ENCODE measurements around the gene DCDC1.

DNA sequence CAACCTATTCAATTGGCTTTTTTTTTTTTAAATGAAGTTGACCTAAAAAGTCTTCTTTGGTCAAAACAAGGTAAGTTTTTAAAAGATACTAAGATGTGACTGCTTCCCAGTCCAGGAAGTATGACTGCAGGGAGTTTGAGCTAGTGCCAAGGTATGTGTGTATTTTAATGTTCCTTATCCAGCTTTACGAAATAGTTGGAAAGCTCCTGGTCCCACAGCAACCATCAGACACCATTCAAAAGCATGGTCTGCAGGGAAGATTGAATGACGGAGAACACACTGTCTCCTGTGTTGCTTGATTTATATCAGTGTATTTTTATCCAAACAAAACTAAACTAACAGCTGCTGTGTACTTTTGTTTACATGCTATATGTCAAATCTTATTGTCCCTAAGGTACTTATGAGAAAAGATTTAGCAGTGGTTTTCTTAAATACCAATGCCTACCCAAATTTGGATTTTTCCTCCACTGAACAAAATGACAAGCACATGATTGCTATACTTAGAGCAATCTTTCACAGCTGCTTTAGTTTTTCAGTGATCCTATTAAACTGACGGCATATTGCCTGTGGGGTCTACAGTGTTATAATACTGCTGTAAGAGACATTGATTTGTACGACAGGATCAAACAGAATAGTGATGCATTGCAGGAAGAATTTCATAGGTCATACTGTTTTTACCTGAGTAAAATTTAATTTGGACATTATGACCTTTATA, 122.9 kb downstream of the DCDC1 start:
- TF ChIP-seq, protein P1, sequence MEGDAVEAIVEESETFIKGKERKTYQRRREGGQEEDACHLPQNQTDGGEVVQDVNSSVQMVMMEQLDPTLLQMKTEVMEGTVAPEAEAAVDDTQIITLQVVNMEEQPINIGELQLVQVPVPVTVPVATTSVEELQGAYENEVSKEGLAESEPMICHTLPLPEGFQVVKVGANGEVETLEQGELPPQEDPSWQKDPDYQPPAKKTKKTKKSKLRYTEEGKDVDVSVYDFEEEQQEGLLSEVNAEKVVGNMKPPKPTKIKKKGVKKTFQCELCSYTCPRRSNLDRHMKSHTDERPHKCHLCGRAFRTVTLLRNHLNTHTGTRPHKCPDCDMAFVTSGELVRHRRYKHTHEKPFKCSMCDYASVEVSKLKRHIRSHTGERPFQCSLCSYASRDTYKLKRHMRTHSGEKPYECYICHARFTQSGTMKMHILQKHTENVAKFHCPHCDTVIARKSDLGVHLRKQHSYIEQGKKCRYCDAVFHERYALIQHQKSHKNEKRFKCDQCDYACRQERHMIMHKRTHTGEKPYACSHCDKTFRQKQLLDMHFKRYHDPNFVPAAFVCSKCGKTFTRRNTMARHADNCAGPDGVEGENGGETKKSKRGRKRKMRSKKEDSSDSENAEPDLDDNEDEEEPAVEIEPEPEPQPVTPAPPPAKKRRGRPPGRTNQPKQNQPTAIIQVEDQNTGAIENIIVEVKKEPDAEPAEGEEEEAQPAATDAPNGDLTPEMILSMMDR (IDR thresholded peaks at IDR 0.05): no peak
- no peak for TF ChIP-seq POLR2AphosphoS5 (IDR thresholded peaks at IDR 0.05; ENCODE audit: insufficient read depth in 1 of 2, low read depth in 1 of 2)
